ENCODE results near the gene UNC13A.
"Not testable (repeated sequence)": the region's sequence is repeated elsewhere in the genome, so short reads cannot be mapped to it uniquely, and the experiment has no call there.

UNC13A gene

DNA sequence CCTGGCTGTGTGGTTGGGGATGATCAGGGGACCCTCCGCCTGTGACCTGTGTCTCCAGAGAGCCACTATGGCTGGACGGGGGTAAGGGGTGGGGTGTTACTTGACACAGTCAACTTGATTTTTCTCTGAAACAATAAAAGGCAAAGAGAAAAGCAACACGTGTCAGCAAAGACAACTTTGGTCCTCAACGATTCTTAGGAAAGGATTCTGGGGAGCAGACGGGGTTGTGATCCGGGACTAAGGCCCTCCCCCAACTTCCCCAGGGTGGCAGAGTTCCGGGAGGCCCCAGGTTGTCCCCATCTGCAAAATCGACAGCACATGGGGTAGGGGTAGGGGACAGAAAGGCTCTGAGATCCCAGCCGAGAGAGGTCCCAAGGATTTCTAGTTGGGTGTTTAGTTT is 86.5 kb downstream of the UNC13A start:
- no peak for TF ChIP-seq ESRRG (CRISPR knock-in tag; IDR thresholded peaks at IDR 0.05)
- TF ChIP-seq, protein P1, sequence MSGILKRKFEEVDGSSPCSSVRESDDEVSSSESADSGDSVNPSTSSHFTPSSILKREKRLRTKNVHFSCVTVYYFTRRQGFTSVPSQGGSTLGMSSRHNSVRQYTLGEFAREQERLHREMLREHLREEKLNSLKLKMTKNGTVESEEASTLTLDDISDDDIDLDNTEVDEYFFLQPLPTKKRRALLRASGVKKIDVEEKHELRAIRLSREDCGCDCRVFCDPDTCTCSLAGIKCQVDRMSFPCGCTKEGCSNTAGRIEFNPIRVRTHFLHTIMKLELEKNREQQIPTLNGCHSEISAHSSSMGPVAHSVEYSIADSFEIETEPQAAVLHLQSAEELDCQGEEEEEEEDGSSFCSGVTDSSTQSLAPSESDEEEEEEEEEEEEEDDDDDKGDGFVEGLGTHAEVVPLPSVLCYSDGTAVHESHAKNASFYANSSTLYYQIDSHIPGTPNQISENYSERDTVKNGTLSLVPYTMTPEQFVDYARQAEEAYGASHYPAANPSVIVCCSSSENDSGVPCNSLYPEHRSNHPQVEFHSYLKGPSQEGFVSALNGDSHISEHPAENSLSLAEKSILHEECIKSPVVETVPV (CRISPR knock-in tag; IDR thresholded peaks at IDR 0.05), result no peak
- TF ChIP-seq ZFP3 (CRISPR knock-in tag; IDR thresholded peaks at IDR 0.05), result no peak
- no peak for TF ChIP-seq CSDC2 (CRISPR knock-in tag; IDR thresholded peaks at IDR 0.05)
- no peak for TF ChIP-seq ISL1 (CRISPR knock-in tag; IDR thresholded peaks at IDR 0.05)
- no peak for TF ChIP-seq TCF4 (CRISPR knock-in tag; IDR thresholded peaks at IDR 0.05; ENCODE audit: borderline replicate concordance)
- TF ChIP-seq ZFP30 (CRISPR knock-in tag; IDR thresholded peaks at IDR 0.05), result no peak
- no peak for TF ChIP-seq TOX (CRISPR knock-in tag; IDR thresholded peaks at IDR 0.05; ENCODE audit: borderline replicate concordance)
- TF ChIP-seq GLIS3 (CRISPR knock-in tag; IDR thresholded peaks at IDR 0.05), result no peak
- TF ChIP-seq ARNTL (CRISPR knock-in tag; IDR thresholded peaks at IDR 0.05; ENCODE audit: borderline replicate concordance, low read depth), result no peak
- TF ChIP-seq PPARA (CRISPR knock-in tag; IDR thresholded peaks at IDR 0.05; ENCODE audit: borderline replicate concordance), result no peak
- no peak for ATAC-seq

GRCh38 chr19:17599780-17600179 is 88.4 kb downstream of the UNC13A start:
- TF ChIP-seq TCF4 (CRISPR knock-in tag; IDR thresholded peaks at IDR 0.05; ENCODE audit: borderline replicate concordance) (no peak), CSDC2 (CRISPR knock-in tag; IDR thresholded peaks at IDR 0.05) (no peak), ZNF565 (CRISPR knock-in tag; conservative IDR thresholded peaks at IDR 0.05; ENCODE audit: low read depth) (no peak), ZC3H10 (CRISPR knock-in tag; IDR thresholded peaks at IDR 0.05) (no peak), TOX (CRISPR knock-in tag; IDR thresholded peaks at IDR 0.05; ENCODE audit: borderline replicate concordance) (no peak), BACH2 (CRISPR knock-in tag; IDR thresholded peaks at IDR 0.05; ENCODE audit: borderline replicate concordance) (no peak), GLIS3 (CRISPR knock-in tag; IDR thresholded peaks at IDR 0.05) (no peak), ARNTL (CRISPR knock-in tag; IDR thresholded peaks at IDR 0.05; ENCODE audit: borderline replicate concordance, low read depth) (no peak), POU6F1 (CRISPR knock-in tag; IDR thresholded peaks at IDR 0.05; ENCODE audit: borderline replicate concordance, low read depth) (no peak), OSR1 (CRISPR knock-in tag; IDR thresholded peaks at IDR 0.05) (no peak)
- TF ChIP-seq, protein P1 (CRISPR knock-in tag; IDR thresholded peaks at IDR 0.05), result no peak
- ATAC-seq, result no peak

DNA sequence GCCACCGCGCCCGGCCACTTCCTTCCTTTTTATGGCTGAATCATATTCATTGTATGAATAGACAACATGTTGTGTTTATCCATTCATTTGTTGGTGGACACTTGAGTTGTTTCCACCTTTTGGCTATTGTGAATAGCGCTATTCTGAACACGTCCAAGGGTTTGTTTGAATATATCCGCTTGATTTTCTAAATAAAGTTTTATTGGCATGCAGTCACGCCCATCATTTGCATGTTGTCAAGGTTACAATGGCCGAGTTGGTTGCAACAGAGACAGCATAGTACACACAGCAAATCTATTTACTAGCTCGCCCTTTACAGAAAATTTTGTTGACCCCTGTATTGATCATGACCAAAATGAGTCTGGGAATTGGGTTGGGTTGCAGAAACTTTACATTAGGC is 89.2 kb downstream of the UNC13A start:
- TF ChIP-seq BACH2 (CRISPR knock-in tag; IDR thresholded peaks at IDR 0.05; ENCODE audit: borderline replicate concordance), result no peak
- TF ChIP-seq, protein P1 (CRISPR knock-in tag; IDR thresholded peaks at IDR 0.05), result no peak
- TF ChIP-seq CSDC2 (CRISPR knock-in tag; IDR thresholded peaks at IDR 0.05), result no peak
- no peak for TF ChIP-seq ISL1 (CRISPR knock-in tag; IDR thresholded peaks at IDR 0.05)
- no peak for TF ChIP-seq ESRRG (CRISPR knock-in tag; IDR thresholded peaks at IDR 0.05)
- no peak for TF ChIP-seq ZNF8 (CRISPR knock-in tag; IDR thresholded peaks at IDR 0.05)
- TF ChIP-seq ARNTL (CRISPR knock-in tag; IDR thresholded peaks at IDR 0.05; ENCODE audit: borderline replicate concordance, low read depth), result no peak
- TF ChIP-seq RARB (CRISPR knock-in tag; IDR thresholded peaks at IDR 0.05), result no peak
- no peak for TF ChIP-seq ZNF70 (CRISPR knock-in tag; IDR thresholded peaks at IDR 0.05)
- no peak for TF ChIP-seq OSR1 (CRISPR knock-in tag; IDR thresholded peaks at IDR 0.05)
- TF ChIP-seq TCF4 (CRISPR knock-in tag; IDR thresholded peaks at IDR 0.05; ENCODE audit: borderline replicate concordance), result no peak
- TF ChIP-seq TOX (CRISPR knock-in tag; IDR thresholded peaks at IDR 0.05; ENCODE audit: borderline replicate concordance), result no peak
- no peak for TF ChIP-seq CREB5 (CRISPR knock-in tag; IDR thresholded peaks at IDR 0.05; ENCODE audit: low read depth)
- TF ChIP-seq ZNF565 (CRISPR knock-in tag; conservative IDR thresholded peaks at IDR 0.05; ENCODE audit: low read depth), result no peak
- no peak for TF ChIP-seq ZFP30 (CRISPR knock-in tag; IDR thresholded peaks at IDR 0.05)
- no peak for ATAC-seq

DNA sequence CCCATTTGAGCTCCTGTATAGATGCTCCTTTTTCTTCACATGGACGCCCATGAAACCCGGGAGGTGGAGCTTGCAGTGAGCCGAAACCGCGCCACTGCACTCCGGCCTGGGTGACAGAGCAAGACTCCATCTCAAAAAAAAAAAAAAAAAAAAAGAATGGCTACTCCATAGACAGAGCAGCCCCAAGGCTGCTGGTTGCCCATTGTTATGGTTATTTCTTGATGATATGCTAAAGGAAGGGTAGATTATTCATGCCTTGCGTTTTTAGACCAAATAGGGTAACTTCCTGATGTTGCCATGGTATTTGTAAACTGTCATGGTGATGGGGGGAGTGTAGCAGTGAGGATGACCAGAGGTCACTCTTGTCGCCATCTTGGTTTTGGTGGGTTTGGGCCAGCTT is 90.1 kb downstream of the UNC13A start:
- ATAC-seq, result not testable (repeated sequence)

- ATAC-seq, result not testable (repeated sequence)
Observed at GRCh38 chr19:17594296-17594695, 93.9 kb downstream of the UNC13A start.
